Endodermal cell (in vitro differentiated cells): ENCODE results near the gene SAMD15. TPM values are rescaled to one million over a fixed set of nuclear protein-coding genes. Genes with fewer than 3 reads are reported as not detected.

Source experiments
- DNase-seq: peaks from one replicate; pipeline ENCODE4 v3.0.0-alpha.2; 2017
- H3K27ac ChIP-seq: 2 replicates; pipeline ENCODE4 v1.5.1; 2013; ENCODE audit warnings: mild to moderate bottlenecking, low read depth, low read length, moderate library complexity
- H3K27me3 ChIP-seq: 2 replicates; pipeline ENCODE4 v1.6.1; 2013; ENCODE audit warnings: mild to moderate bottlenecking, low read length, moderate library complexity; ENCODE audit not compliant: insufficient read depth, control insufficient read depth, poor library complexity, severe bottlenecking
- H3K36me3 ChIP-seq: 2 replicates; pipeline ENCODE4 v1.7.0; 2013; ENCODE audit warnings: mild to moderate bottlenecking, low read length, moderate library complexity; ENCODE audit not compliant: control insufficient read depth, insufficient read depth
- H3K4me1 ChIP-seq: one replicate; pipeline ENCODE4 v1.7.0; 2013; ENCODE audit warnings: low read length; ENCODE audit not compliant: control insufficient read depth, insufficient read depth
- H3K4me3 ChIP-seq: 2 replicates; pipeline ENCODE4 v1.5.1; 2013; ENCODE audit warnings: mild to moderate bottlenecking, low read length, moderate library complexity
- H3K9ac ChIP-seq: 2 replicates; pipeline ENCODE4 v1.6.1; 2013; ENCODE audit warnings: mild to moderate bottlenecking, low read length, moderate library complexity; ENCODE audit not compliant: poor library complexity, severe bottlenecking; ENCODE audit errors: extremely low read depth
- H3K9me3 ChIP-seq: 2 replicates; pipeline ENCODE4 v1.6.1; 2013; ENCODE audit warnings: mild to moderate bottlenecking, low read length, moderate library complexity; ENCODE audit not compliant: control insufficient read depth
- H3K27ac Mint-ChIP-seq: 2 replicates; pipeline ENCODE4 v1.8.0; 2020; ENCODE audit warnings: mixed read lengths
- H3K27me3 Mint-ChIP-seq: 2 replicates; pipeline ENCODE4 v1.8.0; 2021; ENCODE audit warnings: mild to moderate bottlenecking, mixed read lengths; ENCODE audit not compliant: insufficient read depth
- H3K36me3 Mint-ChIP-seq: 2 replicates; pipeline ENCODE4 v1.8.0; 2020; ENCODE audit warnings: low read depth, mixed read lengths
- H3K4me1 Mint-ChIP-seq: 2 replicates; pipeline ENCODE4 v1.8.0; 2020; ENCODE audit warnings: mixed read lengths
- H3K4me3 Mint-ChIP-seq: 2 replicates; pipeline ENCODE4 v1.8.0; 2020; ENCODE audit warnings: mild to moderate bottlenecking, moderate library complexity, mixed read lengths
- H3K9me3 Mint-ChIP-seq: 2 replicates; pipeline ENCODE4 v1.8.0; 2020; ENCODE audit warnings: mild to moderate bottlenecking, mixed read lengths
- WGBS, 2 experiments: methylation state at CpG; one replicate each; pipeline versions ENCODE4 v1.1.5 to v1.1.7; 2013; ENCODE audit warnings: missing lambda C conversion rate in 2 of 2, mixed read lengths in 1 of 2; ENCODE audit not compliant: insufficient coverage in 1 of 2, insufficient read length in 1 of 2; 5-methylcytosine and 5-hydroxymethylcytosine counted together
- total RNA-seq, 2 donors: library from RNA; stranded (reverse); fragmentation: NEBNext Ultra II Directional in 1 of 2; extraction: Animal tissue kit (Norgen Biotek cat#: 25700) in 1 of 2; gene quantifications; 2 replicates in 1 of 2; 3 replicates in 1 of 2; pipeline ENCODE4 v1.2.1, GENCODE V29; 2021
- TF ChIP-seq, protein P1 (sequence below): fragments of 200-600 bp; sonication (generic); conservative IDR thresholded peaks from 2 replicates; pipeline ENCODE4 v1.5.0; 2021; ENCODE audit warnings: antibody characterized with exemption, mild to moderate bottlenecking

Gene SAMD15
- total RNA-seq, 2 donors from 2014 or later, result 4.3 to 5.5 TPM

DNA sequence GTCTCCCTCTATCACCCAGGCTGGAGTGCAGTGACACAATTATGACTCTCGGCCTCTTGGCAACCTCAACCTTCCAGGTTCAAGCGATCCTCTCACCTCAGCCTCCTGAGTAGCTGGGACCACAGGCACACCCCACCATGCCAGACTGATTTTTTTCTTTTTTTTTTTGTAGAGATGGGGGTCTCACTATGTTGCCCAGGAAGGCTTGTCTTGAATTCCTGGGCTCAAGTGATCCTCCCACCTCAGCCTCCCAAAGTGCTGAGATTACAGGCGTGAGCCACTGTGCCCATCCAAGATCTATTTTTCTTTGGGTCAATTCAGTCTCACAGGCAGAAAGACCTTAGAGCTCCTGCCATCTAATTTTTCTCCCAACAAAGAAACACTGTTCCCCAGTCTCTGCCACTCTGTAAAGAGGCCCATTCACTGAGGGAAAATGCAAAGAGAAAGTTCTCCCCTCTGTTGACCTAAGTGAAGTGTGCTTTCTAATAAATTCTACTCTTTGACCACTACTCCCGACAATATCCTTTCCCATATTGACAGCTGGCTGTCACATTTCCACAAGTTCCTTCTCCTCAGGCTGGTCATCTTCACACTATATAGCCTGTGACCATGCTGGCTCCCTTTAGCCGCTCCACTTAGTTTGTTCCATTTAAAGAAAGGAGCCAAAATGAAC is 23.6 kb upstream of the SAMD15 start:
- WGBS, 2 experiments, result 92 to 95% methylated on average over 4 to 5 of the region's 5 CpGs
- DNase-seq, result no peak
- Histone ChIP-seq H3K9ac (no peak overlapping the region), H3K27ac (no peak overlapping the region), H3K4me3 (no peak overlapping the region), H3K27me3 (no peaks in the 10 kb centered on the region), H3K36me3 (peaks cover 17% of the 10 kb centered on the region), H3K4me1 (no peaks in the 10 kb centered on the region), H3K9me3 (no peaks in the 10 kb centered on the region)
- H3K4me3 Mint-ChIP-seq, result no peak overlapping the region
- TF ChIP-seq, protein P1, sequence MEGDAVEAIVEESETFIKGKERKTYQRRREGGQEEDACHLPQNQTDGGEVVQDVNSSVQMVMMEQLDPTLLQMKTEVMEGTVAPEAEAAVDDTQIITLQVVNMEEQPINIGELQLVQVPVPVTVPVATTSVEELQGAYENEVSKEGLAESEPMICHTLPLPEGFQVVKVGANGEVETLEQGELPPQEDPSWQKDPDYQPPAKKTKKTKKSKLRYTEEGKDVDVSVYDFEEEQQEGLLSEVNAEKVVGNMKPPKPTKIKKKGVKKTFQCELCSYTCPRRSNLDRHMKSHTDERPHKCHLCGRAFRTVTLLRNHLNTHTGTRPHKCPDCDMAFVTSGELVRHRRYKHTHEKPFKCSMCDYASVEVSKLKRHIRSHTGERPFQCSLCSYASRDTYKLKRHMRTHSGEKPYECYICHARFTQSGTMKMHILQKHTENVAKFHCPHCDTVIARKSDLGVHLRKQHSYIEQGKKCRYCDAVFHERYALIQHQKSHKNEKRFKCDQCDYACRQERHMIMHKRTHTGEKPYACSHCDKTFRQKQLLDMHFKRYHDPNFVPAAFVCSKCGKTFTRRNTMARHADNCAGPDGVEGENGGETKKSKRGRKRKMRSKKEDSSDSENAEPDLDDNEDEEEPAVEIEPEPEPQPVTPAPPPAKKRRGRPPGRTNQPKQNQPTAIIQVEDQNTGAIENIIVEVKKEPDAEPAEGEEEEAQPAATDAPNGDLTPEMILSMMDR, result no peak
- no peak overlapping the region for H3K27ac Mint-ChIP-seq
- H3K4me1 Mint-ChIP-seq, result no peaks in the 10 kb centered on the region
- no peaks in the 10 kb centered on the region for H3K27me3 Mint-ChIP-seq
- no peaks in the 10 kb centered on the region for H3K9me3 Mint-ChIP-seq
- H3K36me3 Mint-ChIP-seq, result peaks cover 23% of the 10 kb centered on the region

DNA sequence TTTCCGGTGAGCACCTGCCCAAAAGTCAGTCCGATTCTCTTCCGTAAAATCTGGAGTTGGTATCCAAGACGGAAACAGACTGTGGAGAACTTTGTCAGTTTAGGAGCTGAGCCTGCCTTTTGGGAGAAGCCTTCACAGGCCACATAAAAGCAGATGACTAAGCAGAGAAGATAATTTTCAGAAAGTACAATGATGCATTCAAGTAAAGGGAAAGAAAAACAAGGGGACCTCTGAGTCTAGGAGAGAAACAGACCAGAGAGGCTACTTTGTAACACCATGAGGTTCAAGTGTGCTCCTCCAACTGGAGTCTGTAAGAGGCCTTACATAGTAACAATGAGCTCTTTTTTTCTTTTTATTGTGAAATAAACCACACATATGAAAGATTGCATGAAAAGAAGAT is 21.4 kb upstream of the SAMD15 start:
- Histone ChIP-seq H3K9ac (no peak overlapping the region), H3K27ac (no peak overlapping the region), H3K36me3 (peaks cover 2% of the 10 kb centered on the region), H3K4me1 (no peaks in the 10 kb centered on the region), H3K9me3 (no peaks in the 10 kb centered on the region), H3K27me3 (no peaks in the 10 kb centered on the region), H3K4me3 (no peak overlapping the region)
- H3K9me3 Mint-ChIP-seq, result no peaks in the 10 kb centered on the region
- H3K27me3 Mint-ChIP-seq, result no peaks in the 10 kb centered on the region
- no peak for DNase-seq
- no peak overlapping the region for H3K4me3 Mint-ChIP-seq
- 94 to 98% methylated on average over 4 of the region's 4 CpGs for WGBS, 2 experiments
- H3K36me3 Mint-ChIP-seq, result peaks cover 5% of the 10 kb centered on the region
- H3K27ac Mint-ChIP-seq, result no peak overlapping the region
- TF ChIP-seq, protein P1, result no peak
- H3K4me1 Mint-ChIP-seq, result no peaks in the 10 kb centered on the region

DNA sequence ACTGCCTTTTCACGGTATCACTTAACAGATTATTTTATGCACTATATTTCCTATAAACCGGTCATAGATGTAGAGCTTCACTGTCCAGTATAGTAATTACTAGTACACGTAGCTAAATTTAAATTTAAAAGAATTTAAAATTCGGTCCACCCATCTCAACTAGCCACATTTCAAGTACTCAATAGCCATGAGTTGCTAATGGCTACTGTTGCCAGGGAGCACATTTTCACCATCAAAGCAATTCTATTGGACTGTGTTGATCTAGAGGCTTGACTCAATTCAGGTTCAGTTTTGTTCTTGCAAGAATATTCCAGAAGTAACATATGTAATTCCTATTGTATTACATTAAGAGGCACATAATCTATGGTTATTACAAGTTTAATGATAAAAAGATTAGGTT is 20.3 kb upstream of the SAMD15 start:
- H3K9me3 ChIP-seq, result peaks cover 6% of the 10 kb centered on the region
- H3K4me3 ChIP-seq, result no peak overlapping the region
- Mint-ChIP-seq H3K4me3 (no peak overlapping the region), H3K36me3 (no peaks in the 10 kb centered on the region), H3K9me3 (peaks cover 2% of the 10 kb centered on the region), H3K4me1 (no peaks in the 10 kb centered on the region), H3K27ac (no peak overlapping the region), H3K27me3 (no peaks in the 10 kb centered on the region)
- no peaks in the 10 kb centered on the region for H3K27me3 ChIP-seq
- no peaks in the 10 kb centered on the region for H3K4me1 ChIP-seq
- H3K27ac ChIP-seq, result no peak overlapping the region
- no peak overlapping the region for H3K9ac ChIP-seq
- no peak for DNase-seq
- TF ChIP-seq, protein P1, result no peak
- no peaks in the 10 kb centered on the region for H3K36me3 ChIP-seq
- 96% methylated on average over 4 of the region's 4 CpGs; no CpG with 5 or more reads in 1 of the 2 experiments for WGBS, 2 experiments
